H7 (cell line): ENCODE measurements around the gene COL11A2. TPM values are rescaled to one million over a fixed set of nuclear protein-coding genes. Genes with fewer than 3 reads are reported as not detected.
A peak's percentile ranks its signal among the peaks of the same experiment; 100 is the strongest.

ENCODE experiments used
- DNase-seq: peaks from one replicate; pipeline ENCODE4 v3.0.0; 2012
- H3K27me3 ChIP-seq: 2 replicates; pipeline ENCODE4 v1.6.0; 2011; ENCODE audit warnings: mild to moderate bottlenecking, low read length; ENCODE audit not compliant: control insufficient read depth, insufficient read depth
- H3K36me3 ChIP-seq: replicated peaks from 2 replicates; pipeline ENCODE4 v1.5.1; 2011; ENCODE audit warnings: low read length; ENCODE audit not compliant: control insufficient read depth, insufficient read depth
- H3K4me3 ChIP-seq: 2 replicates; pipeline ENCODE4 v1.5.1; 2011; ENCODE audit warnings: low read depth, mild to moderate bottlenecking, control low read depth, low read length, moderate library complexity; ENCODE audit not compliant: insufficient read depth
- total RNA-seq: library from RNA; depleted of rRNA; stranded (reverse); fragments of >200 nt; shearing (Covaris generic); gene quantifications from 2 replicates; pipeline ENCODE4 v1.2.3, GENCODE V29; 2014

COL11A2 gene
- total RNA-seq, 1 experiment from 2014 or later: 0.48 TPM

DNA sequence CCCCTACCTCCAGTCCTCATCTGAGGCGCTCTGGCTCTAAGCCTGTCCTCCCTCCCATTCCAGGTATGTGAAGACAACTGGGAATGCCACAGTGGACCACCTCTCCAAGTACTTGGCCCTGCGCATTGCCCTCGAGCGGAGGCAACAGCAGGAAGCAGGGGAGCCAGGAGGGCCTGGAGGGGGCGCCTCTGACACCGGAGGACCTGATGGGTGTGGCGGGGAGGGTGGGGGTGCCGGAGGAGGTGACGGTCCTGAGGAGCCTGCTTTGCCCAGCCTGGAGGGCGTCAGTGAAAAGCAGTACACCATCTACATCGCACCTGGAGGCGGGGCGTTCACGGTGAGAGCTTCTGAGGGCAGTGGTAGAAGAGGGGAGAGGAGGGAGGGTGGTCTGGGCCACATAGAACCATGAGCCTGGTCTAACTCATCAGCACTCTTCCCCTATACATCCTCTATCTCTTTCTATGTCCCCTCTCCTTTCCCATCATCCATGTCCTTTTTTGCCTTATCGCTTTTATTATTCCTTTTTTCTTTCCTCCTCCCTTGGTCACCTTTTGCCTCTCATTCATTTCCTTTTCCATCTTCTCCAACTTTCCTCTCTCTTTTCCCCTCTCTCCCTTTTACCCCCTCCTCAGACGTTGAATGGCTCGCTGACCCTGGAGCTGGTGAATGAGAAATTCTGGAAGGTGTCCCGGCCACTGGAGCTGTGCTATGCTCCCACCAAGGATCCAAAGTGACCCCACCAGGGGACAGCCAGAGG, 19.6 kb upstream of the COL11A2 start:
- H3K36me3 ChIP-seq: peaks cover 5% of the 10 kb centered on the region
- DNase-seq: peak; percentile 87
- H3K27me3 ChIP-seq: peaks cover 77% of the 10 kb centered on the region
- H3K4me3 ChIP-seq: no peak overlapping the region

DNA sequence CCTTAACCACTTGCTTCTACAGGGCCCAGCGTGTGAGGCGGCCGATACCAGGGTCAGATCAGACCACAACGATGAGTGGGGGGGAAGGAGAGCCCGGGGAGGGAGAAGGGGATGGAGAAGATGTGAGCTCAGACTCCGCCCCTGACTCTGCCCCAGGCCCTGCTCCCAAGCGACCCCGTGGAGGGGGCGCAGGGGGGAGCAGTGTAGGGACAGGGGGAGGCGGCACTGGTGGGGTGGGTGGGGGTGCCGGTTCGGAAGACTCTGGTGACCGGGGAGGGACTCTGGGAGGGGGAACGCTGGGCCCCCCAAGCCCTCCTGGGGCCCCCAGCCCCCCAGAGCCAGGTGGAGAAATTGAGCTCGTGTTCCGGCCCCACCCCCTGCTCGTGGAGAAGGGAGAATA, 18.9 kb upstream of the COL11A2 start:
- peak; percentile 51 for DNase-seq
- Histone ChIP-seq H3K4me3 (no peak overlapping the region), H3K36me3 (peaks cover 5% of the 10 kb centered on the region), H3K27me3 (peaks cover 77% of the 10 kb centered on the region)

DNA sequence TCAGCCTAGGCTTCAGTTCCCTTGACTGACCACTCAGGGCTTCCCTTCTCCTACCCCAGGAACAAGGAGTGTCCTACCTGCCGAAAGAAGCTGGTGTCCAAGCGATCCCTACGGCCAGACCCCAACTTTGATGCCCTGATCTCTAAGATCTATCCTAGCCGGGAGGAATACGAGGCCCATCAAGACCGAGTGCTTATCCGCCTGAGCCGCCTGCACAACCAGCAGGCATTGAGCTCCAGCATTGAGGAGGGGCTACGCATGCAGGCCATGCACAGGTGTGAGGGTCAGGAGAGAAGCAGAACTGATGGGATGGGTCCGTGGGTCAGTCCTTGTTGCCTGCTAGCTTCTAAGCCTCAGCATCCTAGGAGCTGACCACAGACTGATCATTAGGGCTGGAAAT, 17.6 kb upstream of the COL11A2 start:
- DNase-seq: peak; percentile 18
- peaks cover 72% of the 10 kb centered on the region for H3K27me3 ChIP-seq
- peaks cover 5% of the 10 kb centered on the region for H3K36me3 ChIP-seq
- no peak overlapping the region for H3K4me3 ChIP-seq

DNA sequence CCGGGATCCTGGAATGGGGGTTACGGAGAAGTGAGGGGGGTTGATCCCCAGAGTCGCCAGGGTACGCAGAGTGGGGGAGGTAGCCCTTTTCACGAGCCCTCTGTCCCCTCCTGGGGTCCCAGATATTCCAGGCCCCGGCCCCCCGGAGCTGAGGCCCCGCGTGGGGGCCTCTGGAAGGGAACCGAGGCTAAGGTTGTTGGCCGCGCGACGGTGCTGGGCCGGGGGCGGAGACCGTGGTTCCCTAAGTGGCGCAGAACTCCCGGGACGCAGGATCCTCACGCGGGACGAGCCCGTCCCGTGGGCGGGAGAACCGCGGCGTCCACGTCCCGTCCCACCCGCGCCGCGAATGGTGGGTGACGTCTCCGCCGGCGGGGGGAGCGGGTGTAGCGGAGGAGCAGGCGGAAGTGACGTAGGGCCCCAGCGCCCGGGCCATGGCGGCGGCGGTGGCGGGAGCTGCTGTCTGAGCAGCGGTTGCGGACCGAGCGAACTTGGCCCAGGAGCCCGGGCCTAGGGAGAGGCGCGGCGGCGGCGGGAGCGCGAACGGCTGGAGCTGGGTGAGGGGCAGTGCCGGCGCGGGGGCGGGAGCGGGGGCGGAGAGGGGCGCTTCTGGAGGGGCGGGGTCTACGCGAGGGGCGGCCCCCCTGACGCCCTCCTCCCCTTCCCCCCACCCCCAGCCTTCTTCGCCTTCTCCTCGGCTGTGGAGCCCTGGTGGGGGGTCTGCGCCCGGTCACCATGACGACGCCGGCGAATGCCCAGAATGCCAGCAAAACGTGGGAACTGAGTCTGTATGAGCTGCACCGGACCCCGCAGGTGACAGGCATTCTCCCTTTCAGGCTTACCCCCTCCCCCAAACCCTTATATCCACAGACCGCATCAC, 16.1 kb upstream of the COL11A2 start, which contains the start of gene RING1:
TSS of gene RING1 (plus strand) at position 410 of the 877 bp plus-strand sequence. CDS start at position 733, 323 bp downstream.
- peak within 1 kb of the TSS; percentile 85 for H3K4me3 ChIP-seq
- peaks cover 8% of the 10 kb centered on the region for H3K36me3 ChIP-seq
- peak; percentile 98 for DNase-seq
- H3K27me3 ChIP-seq: peaks cover 57% of the 10 kb centered on the region

DNA sequence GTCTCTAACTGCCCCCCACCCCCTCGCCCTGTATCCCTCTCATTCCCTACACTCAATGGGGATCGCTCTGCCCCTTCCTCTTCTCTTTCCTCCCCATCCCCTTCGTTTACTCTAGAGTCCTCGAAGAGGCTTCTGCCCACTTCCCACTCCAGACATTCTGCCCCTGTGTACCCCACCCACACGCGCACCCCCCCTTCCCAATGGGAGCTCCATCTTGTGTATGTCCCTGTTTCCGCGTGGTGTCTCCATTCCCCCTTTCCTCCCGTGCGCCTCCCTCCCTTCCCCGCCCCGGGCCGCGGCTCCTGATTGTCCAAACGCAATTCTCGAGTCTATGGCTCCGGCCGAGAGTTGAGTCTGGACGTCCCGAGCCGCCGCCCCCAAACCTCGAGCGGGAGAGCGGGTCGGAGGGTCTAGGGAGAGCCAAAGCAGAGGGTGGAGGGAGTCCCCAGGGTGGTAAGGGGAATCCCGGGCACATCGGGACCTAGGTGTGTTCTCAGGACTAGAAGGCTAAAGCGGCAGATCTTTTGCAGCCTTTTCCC, 15.4 kb upstream of the COL11A2 start:
- Histone ChIP-seq H3K27me3 (peaks cover 50% of the 10 kb centered on the region), H3K36me3 (peaks cover 12% of the 10 kb centered on the region), H3K4me3 (peak overlapping the region; percentile 85)
- DNase-seq: peak; percentile 78

DNA sequence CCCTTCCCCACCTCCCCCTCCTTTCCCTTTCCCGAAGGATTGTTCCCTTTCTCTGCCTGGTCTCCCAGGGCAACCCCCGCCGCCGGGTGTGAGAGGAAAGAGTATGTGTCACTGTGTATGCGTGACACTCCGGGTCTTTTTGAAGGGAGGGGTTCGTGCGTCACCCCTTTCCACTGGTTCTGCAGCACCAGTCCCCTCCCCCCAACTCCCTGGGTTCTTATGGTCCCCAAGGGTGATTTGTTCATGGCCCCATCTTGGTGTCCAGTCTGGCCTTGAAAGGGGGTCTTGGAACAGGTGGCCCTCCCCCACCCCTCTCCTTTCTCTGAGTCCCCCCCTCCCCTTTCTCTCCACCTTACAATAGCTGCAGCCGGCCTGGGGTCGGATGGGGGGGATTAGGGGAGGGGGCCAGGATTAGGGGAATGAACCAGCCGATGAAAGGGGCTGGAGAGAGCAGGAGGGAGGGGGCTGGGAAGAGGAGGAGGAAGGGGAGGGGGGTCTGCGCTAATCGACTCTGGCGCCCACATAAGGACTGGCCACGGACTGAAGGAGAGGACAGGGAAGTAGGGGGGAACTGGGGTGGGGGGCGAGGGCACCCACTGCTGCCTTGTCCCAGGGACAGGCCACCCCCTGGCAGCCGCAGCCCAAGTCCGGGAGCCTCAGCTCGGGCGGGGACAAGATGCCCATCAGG, 14.7 kb upstream of the COL11A2 start:
- H3K27me3 ChIP-seq: peaks cover 44% of the 10 kb centered on the region
- peak; percentile 76 for DNase-seq
- H3K4me3 ChIP-seq: peak overlapping the region; percentile 85
- peaks cover 18% of the 10 kb centered on the region for H3K36me3 ChIP-seq

DNA sequence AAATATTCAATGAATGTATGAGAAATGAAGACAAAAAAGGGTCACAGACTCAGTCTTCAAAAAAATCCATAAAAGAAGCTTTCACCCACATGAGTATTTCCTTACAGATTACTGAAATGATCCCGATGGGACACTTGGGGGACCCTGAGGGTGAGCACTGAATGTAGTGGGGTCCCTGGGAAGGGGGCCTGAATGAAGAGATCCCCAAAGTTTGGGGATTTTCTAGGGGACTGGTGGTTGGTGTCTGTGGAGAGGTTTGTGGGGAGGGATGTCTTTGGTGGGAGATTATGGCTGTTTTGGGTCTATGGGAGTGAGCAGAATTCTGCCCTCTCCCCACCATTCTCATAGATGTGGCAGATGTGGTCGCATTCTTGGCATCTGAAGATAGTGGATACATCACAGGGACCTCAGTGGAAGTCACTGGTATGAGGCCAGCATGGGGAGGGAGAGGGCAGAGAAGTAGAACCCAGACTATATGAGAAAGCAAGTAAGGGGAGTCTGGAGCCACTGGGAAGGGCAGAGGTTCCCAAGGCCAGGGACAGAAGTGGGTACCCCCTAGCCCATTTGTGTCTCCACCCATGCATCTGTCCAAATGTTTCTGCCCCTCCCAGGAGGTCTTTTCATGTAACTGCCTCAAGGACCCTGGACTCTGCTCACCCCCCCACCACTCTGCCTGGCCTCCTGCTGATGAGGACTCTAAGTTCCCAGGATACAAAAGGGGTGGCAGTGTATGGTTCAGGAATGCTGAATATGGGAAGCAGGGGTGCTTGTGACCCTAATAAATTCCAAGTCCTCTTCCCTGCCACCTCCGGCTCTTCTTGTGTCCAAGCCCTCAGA, 14.0 kb upstream of the COL11A2 start:
- H3K36me3 ChIP-seq: peaks cover 24% of the 10 kb centered on the region
- H3K27me3 ChIP-seq: peaks cover 37% of the 10 kb centered on the region
- H3K4me3 ChIP-seq: no peak overlapping the region
- no peak for DNase-seq

DNA sequence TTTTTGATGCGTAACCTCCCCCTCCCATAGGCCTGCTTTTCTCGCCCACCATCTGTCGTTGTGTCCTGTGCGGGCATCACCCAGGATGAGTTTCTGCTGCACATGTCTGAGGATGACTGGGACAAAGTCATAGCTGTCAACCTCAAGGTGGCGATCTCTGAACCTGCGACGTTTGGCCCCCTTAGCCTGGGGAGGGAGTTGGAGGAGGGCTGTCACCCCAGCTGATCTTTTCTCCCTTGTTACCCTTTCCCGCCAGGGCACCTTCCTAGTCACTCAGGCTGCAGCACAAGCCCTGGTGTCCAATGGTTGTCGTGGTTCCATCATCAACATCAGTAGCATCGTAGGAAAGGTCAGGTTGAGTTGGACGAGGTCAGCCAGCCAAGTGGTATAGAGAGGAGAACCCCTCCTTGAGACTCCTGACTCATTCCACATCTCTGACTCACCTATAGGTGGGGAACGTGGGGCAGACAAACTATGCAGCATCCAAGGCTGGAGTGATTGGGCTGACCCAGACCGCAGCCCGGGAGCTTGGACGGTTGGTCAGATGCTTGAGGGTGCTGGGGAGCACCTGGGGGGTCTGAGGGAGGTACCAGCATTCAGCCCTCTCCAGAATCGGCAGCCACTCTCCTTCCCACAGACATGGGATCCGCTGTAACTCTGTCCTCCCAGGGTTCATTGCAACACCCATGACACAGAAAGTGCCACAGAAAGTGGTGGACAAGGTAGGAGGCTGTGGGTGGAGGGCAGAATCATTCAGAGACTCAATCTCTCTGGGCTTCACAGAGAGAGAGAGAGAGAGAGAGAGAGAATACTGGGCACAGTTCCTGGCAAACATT, 13.1 kb upstream of the COL11A2 start:
- peaks cover 23% of the 10 kb centered on the region for H3K36me3 ChIP-seq
- H3K27me3 ChIP-seq: peaks cover 34% of the 10 kb centered on the region
- H3K4me3 ChIP-seq: peak overlapping the region; percentile 84
- peak; percentile 69 for DNase-seq

DNA sequence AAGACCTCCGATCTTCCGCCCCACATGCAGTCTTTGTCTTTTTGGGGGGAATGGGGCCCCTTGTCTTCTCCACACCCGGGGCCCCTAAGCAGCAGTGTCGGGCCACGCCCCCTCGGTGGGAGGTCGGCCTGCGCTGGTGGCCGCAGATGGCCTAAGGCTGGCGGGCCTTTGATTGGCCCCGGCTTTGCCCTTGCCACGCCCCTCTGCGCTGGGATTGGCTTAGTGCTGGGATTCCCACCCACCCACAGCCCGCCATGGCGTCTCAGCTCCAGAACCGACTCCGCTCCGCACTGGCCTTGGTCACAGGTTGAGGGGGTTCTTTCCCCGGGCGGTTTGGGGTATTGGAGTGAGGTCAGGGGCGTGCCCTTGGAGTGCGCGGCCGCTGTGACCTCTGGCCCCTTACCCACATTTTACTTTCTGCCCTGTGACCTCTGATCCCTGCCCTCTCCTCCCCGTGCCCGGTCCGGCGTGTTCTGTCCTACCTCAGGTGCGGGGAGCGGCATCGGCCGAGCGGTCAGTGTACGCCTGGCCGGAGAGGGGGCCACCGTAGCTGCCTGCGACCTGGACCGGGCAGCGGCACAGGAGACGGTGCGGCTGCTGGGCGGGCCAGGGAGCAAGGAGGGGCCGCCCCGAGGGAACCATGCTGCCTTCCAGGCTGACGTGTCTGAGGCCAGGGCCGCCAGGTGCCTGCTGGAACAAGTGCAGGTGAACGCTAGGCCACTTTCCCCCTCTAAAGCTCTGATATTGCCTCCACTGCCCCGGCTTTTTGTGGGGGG, 12.3 kb upstream of the COL11A2 start, which contains the start of gene HSD17B8:
TSS of gene HSD17B8 (plus strand) at position 241 of the 776 bp plus-strand sequence. CDS start at position 255, 14 bp downstream.
- Histone ChIP-seq H3K36me3 (peaks cover 22% of the 10 kb centered on the region), H3K4me3 (peak within 1 kb of the TSS; percentile 84), H3K27me3 (peaks cover 31% of the 10 kb centered on the region)
- peak; percentile 99 for DNase-seq

DNA sequence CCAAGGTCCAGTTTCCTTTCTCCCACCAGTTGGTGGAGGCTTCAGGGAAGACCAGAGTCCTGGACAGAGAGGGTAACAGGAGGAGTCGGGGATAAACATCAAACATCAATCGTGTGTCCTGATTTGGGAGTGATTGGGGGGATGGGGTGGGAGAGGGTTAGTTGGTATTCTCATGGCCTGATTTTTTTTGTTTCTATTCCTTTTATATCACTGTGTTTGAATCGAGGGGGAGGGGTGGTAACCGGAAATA, 11.8 kb upstream of the COL11A2 start:
- DNase-seq: no peak
- H3K4me3 ChIP-seq: no peak overlapping the region
- peaks cover 20% of the 10 kb centered on the region for H3K36me3 ChIP-seq
- peaks cover 27% of the 10 kb centered on the region for H3K27me3 ChIP-seq

DNA sequence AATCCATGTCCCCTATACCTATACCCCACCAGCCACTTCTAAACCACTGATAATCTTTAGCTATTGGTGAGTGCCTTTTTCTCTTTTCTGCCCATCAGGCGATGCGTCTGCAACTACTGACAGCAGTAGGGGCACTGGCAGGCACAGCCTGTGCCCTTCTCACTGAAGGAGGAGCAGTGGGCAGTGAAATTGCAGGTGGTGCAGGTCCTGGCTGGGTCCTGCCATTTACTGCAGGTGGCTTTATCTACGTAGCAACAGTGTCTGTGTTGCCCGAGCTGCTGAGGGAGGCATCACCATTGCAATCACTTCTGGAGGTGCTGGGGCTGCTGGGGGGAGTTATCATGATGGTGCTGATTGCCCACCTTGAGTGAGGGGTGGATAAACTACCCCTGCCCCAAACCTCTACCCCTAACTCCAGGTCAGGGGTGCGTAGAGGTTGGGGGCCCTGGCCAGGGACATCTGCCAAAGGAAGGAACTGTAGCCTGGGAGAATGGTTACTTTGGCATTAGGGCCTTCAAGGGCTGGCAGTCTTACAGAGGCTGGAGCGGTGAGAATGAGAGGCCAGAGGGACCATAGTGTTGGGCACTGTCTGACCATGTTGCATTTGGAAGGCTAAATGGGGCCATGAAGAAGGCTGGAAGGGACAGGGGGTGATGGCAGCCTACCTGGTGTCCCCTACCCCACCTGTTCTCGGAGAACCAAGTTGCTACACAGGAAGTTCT, 11.3 kb upstream of the COL11A2 start:
- H3K27me3 ChIP-seq: peaks cover 26% of the 10 kb centered on the region
- no peak for DNase-seq

DNA sequence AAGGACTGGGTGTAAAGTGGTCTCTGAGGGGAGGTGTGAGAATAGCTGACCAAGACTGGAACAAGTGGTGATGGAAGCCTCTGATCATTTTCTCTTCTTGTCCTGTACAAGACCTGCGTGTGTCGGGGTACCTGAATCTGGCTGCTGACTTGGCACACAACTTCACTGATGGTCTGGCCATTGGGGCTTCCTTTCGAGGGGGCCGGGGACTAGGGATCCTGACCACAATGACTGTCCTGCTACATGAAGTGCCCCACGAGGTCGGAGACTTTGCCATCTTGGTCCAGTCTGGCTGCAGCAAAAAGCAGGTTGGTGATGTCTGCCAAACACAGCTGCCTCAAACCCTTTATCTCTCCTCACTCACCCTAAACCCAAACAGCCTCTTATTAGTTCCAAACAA, 10.5 kb upstream of the COL11A2 start:
- peak; percentile 5 for DNase-seq
- no peak overlapping the region for H3K4me3 ChIP-seq

More for the DNA sequence above, 11.3 kb upstream of the COL11A2 start:
- Histone ChIP-seq H3K4me3 (no peak overlapping the region), H3K36me3 (peaks cover 20% of the 10 kb centered on the region)

More for the DNA sequence above, 10.5 kb upstream of the COL11A2 start:
- peaks cover 24% of the 10 kb centered on the region for H3K27me3 ChIP-seq
- H3K36me3 ChIP-seq: peaks cover 20% of the 10 kb centered on the region
